Pancreas (tissue), 10 donors: ENCODE data around the gene AGR2. TPM values are rescaled to one million over a fixed set of nuclear protein-coding genes. Genes with fewer than 3 reads are reported as not detected.
A peak's percentile ranks its signal among the peaks of the same experiment; 100 is the strongest.
"Not testable (repeated sequence)": the region's sequence is repeated elsewhere in the genome, so short reads cannot be mapped to it uniquely, and the experiment has no call there.

Experiments
- ATAC-seq, 4 donors: fragments of 200-7000 bp; cut with Tn5 transposase; one replicate each; pipeline versions ENCODE4 v1.8.0 to v1.9.1; 2020; ENCODE audit warnings: mild to moderate bottlenecking in 4 of 4, moderate library complexity in 4 of 4
- DNase-seq, 6 donors: peaks; one replicate each; pipeline ENCODE4 v3.0.0-alpha.2; 2020
- FAIRE-seq: peaks from 2 replicates; lab custom pipeline; 2012; peaks lifted over from hg19 to GRCh38; lab: Jason Lieb, UNC
- H3K27ac ChIP-seq, 4 donors: fragments of 200-600 bp; sonication (generic); 1 replicate in 3 of 4; 2 replicates in 1 of 4; pipeline versions ENCODE4 v1.5.0 to v1.8.0; 2020
- H3K27me3 ChIP-seq, 4 donors: fragments of 200-600 bp; one replicate each; pipeline ENCODE4 v1.8.0; 2021
- H3K36me3 ChIP-seq, 3 donors: fragments of 200-600 bp; sonication (generic) in 1 of 3; one replicate each; pipeline versions ENCODE4 v1.5.0 to v1.8.0; 2020 to 2021
- H3K4me1 ChIP-seq, 3 donors: fragments of 200-600 bp; one replicate each; pipeline ENCODE4 v1.8.0; 2021
- H3K4me3 ChIP-seq, 4 donors: fragments of 200-600 bp; sonication (generic) in 2 of 4; one replicate each; pipeline versions ENCODE4 v1.5.0 to v1.8.0; 2020 to 2021
- H3K9me3 ChIP-seq, 4 donors: fragments of 200-600 bp; one replicate each; pipeline ENCODE4 v1.8.0; 2021
- WGBS, 2 donors: extraction: QIAGEN DNeasy Blood & Tissue Kit; methylation state at CpG; one replicate each; pipeline ENCODE4 v1.1.7; 2013; 5-methylcytosine and 5-hydroxymethylcytosine counted together
- intact Hi-C, 3 donors: fragments of 100-400 bp; cut with DNase I; formaldehyde crosslinking; loops; one replicate each; pipeline versions ENCODE4 v1.11.1 to v1.14.2; 2022
- polyA plus RNA-seq, 2 donors: library from polyadenylated mRNA; stranded (reverse); fragments of 200-250 nt; gene quantifications; one replicate each; pipeline ENCODE4 v1.2.3, GENCODE V29; 2013
- total RNA-seq, 6 donors: library from RNA; stranded (reverse); fragmentation: NEBNext Ultra II Directional in 4 of 6; extraction: Animal tissue kit (Norgen Biotek cat#: 25700) in 4 of 6; gene quantifications; one replicate each; pipeline versions ENCODE4 v1.2.1 to v1.2.4, GENCODE V29; 2021 to 2023
- TF ChIP-seq, protein P1 (sequence below), 4 donors: fragments of 200-600 bp; sonication (generic) in 3 of 4; IDR thresholded peaks; one replicate each; pipeline versions ENCODE4 v1.5.0 to v1.8.0; 2021; ENCODE audit warnings: antibody characterized with exemption in 4 of 4
- donor health status: healthy with polysubstance abuse.
- donor health status: DM: no; HTN: no; CAD: no; lungs with moderate emphysema.
- donor health status: DM: no; HTN: no; CAD: no.
- donor health status: control.
- donor health status: control.
- donor health status: Bipolar disorder and iron deficiency.
- donor health status: DM: yes; HTN: yes; CAD: no.
- donor health status: DM: no; HTN: no; CAD: no.
- donor health status: DM: no; HTN: no; CAD: no.
- donor health status: DM: yes; HTN: yes; CAD: no.

Gene AGR2
- total RNA-seq = 10 to 100 TPM in 3 of 6 donors, 1 to 10 TPM in 3; 5.4 to 31.5 (median 11.5) TPM
- 10 to 100 TPM in 1 of 2 donors, 1 to 10 TPM in 1; 2.3 to 14.1 TPM for polyA plus RNA-seq

DNA sequence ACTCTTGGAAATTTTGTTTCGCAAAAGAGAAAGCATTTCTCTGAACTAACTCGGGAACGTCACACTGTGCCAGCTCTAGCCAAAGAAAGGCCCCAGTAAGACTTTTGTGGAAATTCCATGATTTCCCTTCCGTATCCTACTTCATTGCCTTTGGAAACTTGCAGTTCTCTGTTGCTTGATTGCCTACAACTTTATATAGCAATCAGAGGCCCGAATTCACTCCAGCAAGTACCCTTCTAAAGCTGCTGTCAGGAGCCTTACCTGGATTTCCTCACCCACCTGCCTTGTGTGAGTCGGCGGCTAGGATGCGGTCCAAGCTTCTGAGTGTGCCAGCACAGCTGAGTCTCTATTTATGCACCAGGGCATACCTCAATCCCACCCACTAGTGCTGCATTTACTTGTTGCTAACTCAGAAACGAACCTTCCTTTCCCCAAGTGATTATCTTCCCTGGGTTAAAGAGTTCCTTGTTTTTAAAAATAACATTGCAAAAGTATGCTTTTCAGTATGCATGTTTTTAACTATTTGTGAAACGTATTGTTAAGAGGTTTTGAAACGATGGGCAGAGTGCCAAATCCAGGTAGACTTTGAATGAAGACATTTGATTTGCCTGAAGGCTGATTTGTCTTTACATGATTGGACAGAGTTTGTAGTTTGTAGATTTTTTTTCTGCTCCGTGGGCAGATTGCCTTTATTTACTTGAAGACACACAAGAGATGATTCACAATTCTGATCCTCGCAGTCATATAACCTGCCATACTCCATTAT, at the start of gene AGR2:
Gene AGR2 (minus strand): TSS at position 326 of the 766 bp plus-strand sequence. CDS start 3,203 bp downstream, outside the sequence.
- Histone ChIP-seq H3K4me3 (peak within 1 kb of the TSS in 2 of 4 donors; percentile 1 to 5), H3K4me1 (peaks cover 0 to 11% (median 0%) of the 10 kb centered on the region in 3 donors), H3K27me3 (no peaks in the 10 kb centered on the region), H3K36me3 (no peaks in the 10 kb centered on the region), H3K9me3 (no peaks in the 10 kb centered on the region), H3K27ac (peak within 1 kb of the TSS in 2 of 4 donors; percentile 19 to 37)
- 58% methylated on average over 13 of the region's 13 CpGs for WGBS, 2 donors
- FAIRE-seq (no peak), ATAC-seq (peak; percentile 53 to 83 (median 67)), DNase-seq (peak in 3 of 6 donors; percentile 29 to 62 (median 48))
- TF ChIP-seq, protein P1, sequence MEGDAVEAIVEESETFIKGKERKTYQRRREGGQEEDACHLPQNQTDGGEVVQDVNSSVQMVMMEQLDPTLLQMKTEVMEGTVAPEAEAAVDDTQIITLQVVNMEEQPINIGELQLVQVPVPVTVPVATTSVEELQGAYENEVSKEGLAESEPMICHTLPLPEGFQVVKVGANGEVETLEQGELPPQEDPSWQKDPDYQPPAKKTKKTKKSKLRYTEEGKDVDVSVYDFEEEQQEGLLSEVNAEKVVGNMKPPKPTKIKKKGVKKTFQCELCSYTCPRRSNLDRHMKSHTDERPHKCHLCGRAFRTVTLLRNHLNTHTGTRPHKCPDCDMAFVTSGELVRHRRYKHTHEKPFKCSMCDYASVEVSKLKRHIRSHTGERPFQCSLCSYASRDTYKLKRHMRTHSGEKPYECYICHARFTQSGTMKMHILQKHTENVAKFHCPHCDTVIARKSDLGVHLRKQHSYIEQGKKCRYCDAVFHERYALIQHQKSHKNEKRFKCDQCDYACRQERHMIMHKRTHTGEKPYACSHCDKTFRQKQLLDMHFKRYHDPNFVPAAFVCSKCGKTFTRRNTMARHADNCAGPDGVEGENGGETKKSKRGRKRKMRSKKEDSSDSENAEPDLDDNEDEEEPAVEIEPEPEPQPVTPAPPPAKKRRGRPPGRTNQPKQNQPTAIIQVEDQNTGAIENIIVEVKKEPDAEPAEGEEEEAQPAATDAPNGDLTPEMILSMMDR (IDR thresholded peaks at IDR 0.05) = no peak
- intact Hi-C loops = loop anchor here in 1 of 3 donors (10.0 kb wide), 1 partner anchor 110 kb away; no protein-coding TSS in a partner anchor

DNA sequence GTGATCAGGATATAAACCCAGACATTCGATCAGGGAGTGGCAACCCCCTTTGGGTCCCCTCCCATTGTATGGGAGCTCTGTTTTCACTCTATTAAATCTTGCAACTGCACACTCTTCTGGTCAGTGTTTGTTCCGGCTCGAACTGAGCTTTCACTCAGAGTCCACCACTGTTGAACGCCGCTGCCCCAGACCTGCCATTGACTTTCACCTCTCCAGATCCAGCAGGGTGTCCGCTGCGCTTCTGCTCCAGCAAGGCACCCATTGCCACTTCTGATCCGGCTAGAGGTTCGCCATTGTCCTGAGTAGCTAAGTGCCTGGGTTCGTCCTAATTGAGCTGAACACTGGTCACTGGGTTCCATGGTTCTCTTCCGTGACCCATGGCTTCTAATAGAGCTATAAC, 48.4 kb upstream of the AGR2 start:
- FAIRE-seq, H3K4me3 ChIP-seq, H3K9me3 ChIP-seq, intact Hi-C loops, H3K27ac ChIP-seq, H3K36me3 ChIP-seq, DNase-seq, H3K4me1 ChIP-seq, ATAC-seq, H3K27me3 ChIP-seq: not testable (repeated sequence)
- WGBS, 2 donors = 90 to 93% methylated on average over 11 of the region's 11 CpGs

- ATAC-seq = peak in 2 of 4 donors; percentile 32 to 34
- Histone ChIP-seq H3K36me3 (no peaks in the 10 kb centered on the region), H3K27ac (no peak overlapping the region), H3K4me1 (peaks cover 0 to 11% (median 7%) of the 10 kb centered on the region in 3 donors), H3K27me3 (no peaks in the 10 kb centered on the region), H3K9me3 (no peaks in the 10 kb centered on the region), H3K4me3 (no peak overlapping the region)
- intact Hi-C loops = no loop called here
- no peak for FAIRE-seq
- WGBS, 2 donors = 45 to 55% methylated on average over 2 of the region's 2 CpGs
- DNase-seq = no peak
- TF ChIP-seq, protein P1 (IDR thresholded peaks at IDR 0.05) = no peak
These were observed 47.0 kb upstream of the AGR2 start for GRCh38 chr7:16851829-16852228.

- no peaks in the 10 kb centered on the region for H3K9me3 ChIP-seq
- peaks cover 4 to 14% (median 7%) of the 10 kb centered on the region in 3 donors for H3K4me1 ChIP-seq
- H3K4me3 ChIP-seq = no peak overlapping the region
- no peak overlapping the region for H3K27ac ChIP-seq
- DNase-seq (peak in 1 of 6 donors; percentile 55), ATAC-seq (no peak), FAIRE-seq (no peak)
- H3K27me3 ChIP-seq = no peaks in the 10 kb centered on the region
- TF ChIP-seq, protein P1 (IDR thresholded peaks at IDR 0.05) = no peak
- H3K36me3 ChIP-seq = no peaks in the 10 kb centered on the region
- intact Hi-C loops = no loop called here
- WGBS, 2 donors = 86 to 87% methylated on average over 43 to 44 of the region's 44 CpGs
These were observed 46.0 kb upstream of the AGR2 start for GRCh38 chr7:16850614-16851466.
